OCI-LY1 (cell line): ENCODE data around the gene ASAP3.
"Not testable (repeated sequence)": the region's sequence is repeated elsewhere in the genome, so short reads cannot be mapped to it uniquely, and the experiment has no call there.

Experiments
- H2AFZ ChIP-seq: fragments of 200-600 bp; sonication (generic), shearing (Covaris generic); 2 replicates; pipeline ENCODE4 v1.6.0; 2014; ENCODE audit warnings: antibody characterized with exemption, mild to moderate bottlenecking, low read length
- H3F3A ChIP-seq: fragments of 200-600 bp; sonication (generic), shearing (Covaris generic); 2 replicates; pipeline ENCODE4 v1.6.0; 2014; ENCODE audit warnings: mild to moderate bottlenecking, antibody characterized with exemption, low read length, moderate library complexity; ENCODE audit not compliant: insufficient read depth
- H3K27ac ChIP-seq: fragments of 200-600 bp; sonication (generic); 2 replicates; pipeline ENCODE4 v1.5.1; 2014; ENCODE audit warnings: low read length, mixed run types, mild to moderate bottlenecking, low read depth; ENCODE audit not compliant: poor library complexity, severe bottlenecking
- H3K27me3 ChIP-seq: fragments of 200-600 bp; sonication (generic); 2 replicates; pipeline ENCODE4 v1.6.0; 2014; ENCODE audit warnings: antibody characterized with exemption, mild to moderate bottlenecking, low read length, moderate library complexity; ENCODE audit not compliant: insufficient read depth
- H3K36me3 ChIP-seq: fragments of 200-600 bp; sonication (generic); 2 replicates; pipeline ENCODE4 v1.6.1; 2014; ENCODE audit warnings: mild to moderate bottlenecking, antibody characterized with exemption, low read length, moderate library complexity, mixed read lengths; ENCODE audit not compliant: insufficient read depth
- H3K4me1 ChIP-seq: fragments of 200-600 bp; sonication (generic); 2 replicates; pipeline ENCODE4 v1.5.1; 2014; ENCODE audit warnings: mild to moderate bottlenecking, low read length, moderate library complexity; ENCODE audit not compliant: insufficient read depth, severe bottlenecking
- H3K4me2 ChIP-seq: fragments of 200-600 bp; sonication (generic), shearing (Covaris generic); 2 replicates; pipeline ENCODE4 v1.6.1; 2014; ENCODE audit warnings: low read length
- H3K4me3 ChIP-seq: fragments of 200-600 bp; sonication (generic); 2 replicates; pipeline ENCODE4 v1.5.1; 2014; ENCODE audit warnings: low read length, low read depth, mild to moderate bottlenecking, mixed read lengths; ENCODE audit not compliant: poor library complexity, severe bottlenecking
- H3K79me2 ChIP-seq: fragments of 200-600 bp; shearing (Covaris generic); 2 replicates; pipeline ENCODE4 v1.6.1; 2016; ENCODE audit warnings: mixed run types, low read length, mixed read lengths; ENCODE audit not compliant: insufficient read depth
- H3K9ac ChIP-seq: fragments of 200-600 bp; sonication (generic), shearing (Covaris generic); 2 replicates; pipeline ENCODE4 v1.6.1; 2014; ENCODE audit warnings: mild to moderate bottlenecking, low read length, mixed read lengths
- H3K9me2 ChIP-seq: fragments of 200-600 bp; sonication (generic), shearing (Covaris generic); 2 replicates; pipeline ENCODE4 v1.6.1; 2014; ENCODE audit warnings: low read depth, mild to moderate bottlenecking, low read length, mixed read lengths
- H3K9me3 ChIP-seq: fragments of 200-600 bp; shearing (Covaris generic); 2 replicates; pipeline ENCODE4 v1.6.1; 2014; ENCODE audit warnings: low read length, mixed read lengths
- H4K20me1 ChIP-seq: fragments of 200-600 bp; sonication (generic), shearing (Covaris generic); 2 replicates; pipeline ENCODE4 v1.6.0; 2016; ENCODE audit warnings: mild to moderate bottlenecking, low read length; ENCODE audit not compliant: insufficient read depth
- CTCF ChIP-seq: fragments of 200-600 bp; sonication (generic), shearing (Covaris generic); IDR thresholded peaks from 2 replicates; pipeline ENCODE4 v1.5.1; 2017; ENCODE audit warnings: mild to moderate bottlenecking, antibody characterized with exemption, low read length, moderate library complexity, mixed read lengths
- EZH2 ChIP-seq: fragments of 200-600 bp; sonication (generic), shearing (Covaris generic); IDR thresholded peaks from 2 replicates; pipeline ENCODE4 v1.8.0; 2017; ENCODE audit warnings: borderline replicate concordance, mixed run types, mild to moderate bottlenecking, antibody characterized with exemption, low read length, moderate library complexity, mixed read lengths

Gene ASAP3

DNA sequence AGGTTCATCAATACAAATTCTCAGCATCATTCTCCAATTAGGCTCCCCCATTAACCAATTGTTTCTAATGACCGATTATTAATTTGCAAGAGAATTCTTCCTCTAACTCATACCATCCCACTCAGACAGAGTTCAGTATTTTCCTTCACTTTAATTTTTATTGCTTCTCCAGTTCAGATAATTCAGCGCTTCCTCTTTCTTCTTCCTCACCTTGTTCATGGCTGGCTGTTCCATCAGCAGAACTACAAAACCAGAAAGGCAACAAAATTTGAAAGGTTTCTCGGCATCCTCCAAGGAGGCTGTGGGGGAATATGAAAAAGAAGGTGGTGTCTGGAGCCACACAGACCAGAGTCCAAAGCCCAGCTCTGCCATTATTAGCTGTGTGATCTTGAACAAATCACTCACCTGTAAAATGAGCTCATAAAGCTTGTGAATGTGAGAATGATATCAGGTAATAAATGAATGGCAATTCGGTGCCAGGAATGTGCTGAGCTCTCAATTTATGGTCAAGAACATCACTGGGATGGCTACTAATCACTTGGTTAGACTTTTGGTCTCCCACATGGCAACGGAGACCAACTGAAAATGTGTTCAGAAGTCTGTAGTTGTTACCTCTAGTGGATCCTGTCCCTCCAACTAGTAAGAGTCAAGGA, 102.6 kb downstream of the ASAP3 start:
- Histone ChIP-seq H3K36me3 (no peaks in the 10 kb centered on the region), H4K20me1 (no peaks in the 10 kb centered on the region), H2AFZ (no peak overlapping the region), H3K79me2 (no peaks in the 10 kb centered on the region), H3K27ac (no peak overlapping the region), H3K4me1 (no peaks in the 10 kb centered on the region), H3F3A (no peaks in the 10 kb centered on the region), H3K9ac (no peak overlapping the region), H3K9me2 (no peaks in the 10 kb centered on the region), H3K4me2 (no peak overlapping the region), H3K4me3 (no peak overlapping the region), H3K9me3 (no peaks in the 10 kb centered on the region), H3K27me3 (peaks cover 5% of the 10 kb centered on the region; the same call in 1 of the 2 replicates)
- TF ChIP-seq CTCF (no peak), EZH2 (no peak)

DNA sequence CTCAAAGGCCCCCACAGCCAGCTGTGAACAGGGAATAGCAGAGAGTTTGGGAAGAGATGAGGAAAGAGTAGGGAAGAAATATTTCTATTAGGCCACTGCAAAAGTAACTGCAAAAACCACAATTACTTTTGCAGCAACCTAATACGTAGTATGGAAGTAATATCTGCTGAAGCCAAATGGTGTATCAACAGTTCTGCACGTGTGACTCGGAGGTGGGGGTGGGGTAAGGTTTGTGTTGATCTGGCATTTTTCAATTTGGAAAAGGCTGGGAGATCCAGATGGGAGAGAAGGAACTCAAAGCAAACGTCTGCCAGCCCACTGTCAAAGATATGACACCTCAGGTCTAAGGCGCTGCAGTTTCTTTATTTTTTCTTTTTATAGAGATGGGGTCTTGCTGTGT, 103.3 kb downstream of the ASAP3 start:
- Histone ChIP-seq H3K4me3 (no peak overlapping the region), H3K27ac (no peak overlapping the region), H2AFZ (no peak overlapping the region), H4K20me1 (no peaks in the 10 kb centered on the region), H3K9ac (no peak overlapping the region), H3K9me2 (no peaks in the 10 kb centered on the region), H3K36me3 (no peaks in the 10 kb centered on the region), H3K79me2 (no peaks in the 10 kb centered on the region), H3K4me2 (no peak overlapping the region), H3K9me3 (no peaks in the 10 kb centered on the region), H3K4me1 (no peaks in the 10 kb centered on the region), H3K27me3 (peaks cover 5% of the 10 kb centered on the region; the same call in 1 of the 2 replicates), H3F3A (no peaks in the 10 kb centered on the region)
- TF ChIP-seq EZH2, result no peak
- no peak for TF ChIP-seq CTCF

DNA sequence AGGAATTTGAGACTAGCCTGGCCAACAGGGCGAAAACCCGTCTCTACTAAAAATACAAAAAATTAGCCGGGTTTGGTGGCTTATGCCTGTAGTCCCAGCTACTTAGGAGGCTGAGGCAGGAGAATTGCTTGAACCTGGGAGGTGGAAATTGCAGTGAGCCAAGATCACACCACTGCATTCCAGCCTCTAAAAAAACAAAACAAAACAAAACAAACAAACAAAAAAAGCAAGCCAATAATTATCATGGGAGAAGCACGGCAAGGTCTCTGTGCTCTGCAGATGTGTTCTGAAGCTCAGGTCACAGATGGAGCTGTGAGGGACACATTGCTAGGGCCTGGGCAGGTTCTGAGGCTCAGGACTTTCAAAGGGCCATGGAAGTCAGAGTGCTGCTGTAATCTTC, 103.7 kb downstream of the ASAP3 start:
- H3K9me3 ChIP-seq, H3K27ac ChIP-seq, H3K4me2 ChIP-seq, H3K9me2 ChIP-seq, H3K9ac ChIP-seq, H4K20me1 ChIP-seq, H3K79me2 ChIP-seq, H3F3A ChIP-seq, H3K4me1 ChIP-seq, H3K27me3 ChIP-seq, H3K36me3 ChIP-seq, H3K4me3 ChIP-seq, H2AFZ ChIP-seq: not testable (repeated sequence)
